Glomerular visceral epithelial cell (primary cell): Measurements from ENCODE around the gene ATP8A2.

Experiments used
- DNase-seq: peaks from one replicate; pipeline ENCODE4 v3.0.0-alpha.2; 2016; ENCODE audit errors: extremely low spot score

The ATP8A2 gene

DNA sequence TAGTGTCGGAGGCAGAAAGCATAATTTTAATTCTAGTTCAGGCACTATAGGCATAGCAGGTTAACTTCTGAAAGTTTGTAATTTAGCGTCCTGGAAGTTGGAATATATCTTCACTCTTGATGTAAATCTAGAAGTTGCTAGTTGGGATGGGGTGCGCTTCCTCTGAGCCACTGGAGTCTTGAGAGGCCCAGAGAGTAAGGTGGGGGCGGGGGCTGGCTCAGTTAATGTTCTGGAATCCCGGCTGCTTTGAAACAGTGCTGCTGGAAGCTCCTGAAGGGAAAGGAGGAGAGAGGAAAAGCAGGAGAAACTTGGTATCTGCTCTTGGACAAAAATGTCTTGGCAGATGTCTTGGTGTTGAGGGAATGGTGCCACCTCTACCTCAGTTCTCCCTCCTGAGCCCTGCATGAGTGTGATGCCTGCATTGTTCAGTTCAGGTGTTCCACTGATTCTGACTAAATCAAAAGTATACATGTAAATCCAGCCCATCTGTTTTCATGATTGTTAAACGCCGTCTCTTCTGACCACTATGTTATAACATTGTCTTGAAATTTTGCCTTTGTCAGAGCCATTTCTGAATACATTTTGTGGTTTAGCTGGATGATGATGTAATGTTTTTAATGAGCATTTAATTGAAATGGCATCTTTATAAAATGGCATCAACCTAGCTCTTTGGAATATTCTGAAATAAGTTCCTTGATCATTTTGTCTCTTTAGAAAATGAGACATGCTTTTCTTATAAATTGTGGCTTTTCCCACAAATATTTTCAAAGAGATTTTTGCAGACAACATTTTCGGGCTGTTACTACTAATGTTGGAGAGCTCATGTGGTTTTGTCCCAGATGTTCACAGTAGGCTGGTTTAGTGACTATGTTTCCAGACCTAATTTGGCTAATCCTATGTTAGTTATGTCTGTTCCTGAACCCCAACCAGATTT lies 477.3 kb downstream of the ATP8A2 start:
- no peak for DNase-seq

DNA sequence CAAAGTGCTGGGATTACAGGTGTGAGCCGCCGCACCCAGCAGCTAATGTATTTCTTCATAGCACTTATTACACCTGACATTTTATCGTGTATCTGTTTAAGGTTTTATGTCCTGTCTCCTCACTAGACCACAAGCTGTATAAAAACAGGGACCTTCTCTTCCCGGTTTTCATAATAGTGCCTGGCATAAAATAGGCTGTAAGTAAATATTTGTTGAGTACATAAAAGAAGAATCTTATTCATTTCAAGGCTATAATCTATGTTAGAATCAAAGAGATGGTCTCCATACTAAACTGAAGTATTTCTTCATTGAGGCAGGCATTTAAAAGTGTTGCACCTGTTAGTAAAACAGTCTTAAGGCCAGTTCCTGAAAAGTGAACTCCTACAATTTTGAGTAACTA lies 486.1 kb downstream of the ATP8A2 start:
- no peak for DNase-seq

DNA sequence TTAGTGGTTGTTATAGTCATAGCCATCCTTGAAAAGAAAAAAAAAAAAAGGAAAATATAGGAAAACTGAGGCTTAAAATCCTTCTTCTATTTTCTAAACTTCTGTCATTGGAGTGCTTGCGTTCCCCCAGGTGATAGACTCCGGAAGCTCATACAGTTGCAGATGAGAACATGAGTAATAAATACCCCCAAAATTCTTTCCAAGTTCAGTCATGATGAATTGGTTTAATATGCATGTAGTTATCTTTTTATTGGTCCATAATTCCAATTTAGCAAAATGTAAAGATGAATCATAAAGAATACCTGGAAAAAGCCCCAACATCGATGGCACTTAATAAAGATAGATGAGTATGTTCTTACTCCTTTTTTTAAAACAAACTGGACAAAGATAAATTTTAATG lies 487.8 kb downstream of the ATP8A2 start:
- DNase-seq, result no peak

DNA sequence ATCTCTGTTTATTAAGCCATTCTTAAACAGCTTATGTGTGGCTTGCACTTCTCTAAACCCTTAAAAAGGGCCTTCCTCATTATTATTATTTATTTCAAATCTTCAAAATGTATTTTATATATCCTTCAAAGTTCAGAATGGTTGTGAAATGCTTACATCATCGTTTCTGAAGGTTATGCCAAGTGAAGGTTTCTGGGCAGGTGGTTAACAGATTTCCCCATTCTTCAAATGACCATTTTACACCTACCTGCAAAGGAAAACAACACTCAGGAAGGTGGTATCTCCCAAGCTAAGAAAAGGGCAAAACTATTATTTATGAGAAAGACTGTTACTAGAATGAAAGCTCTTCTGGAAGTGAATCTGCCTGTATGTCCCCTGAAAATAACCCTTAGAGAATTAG lies 488.5 kb downstream of the ATP8A2 start:
- DNase-seq, result no peak

DNA sequence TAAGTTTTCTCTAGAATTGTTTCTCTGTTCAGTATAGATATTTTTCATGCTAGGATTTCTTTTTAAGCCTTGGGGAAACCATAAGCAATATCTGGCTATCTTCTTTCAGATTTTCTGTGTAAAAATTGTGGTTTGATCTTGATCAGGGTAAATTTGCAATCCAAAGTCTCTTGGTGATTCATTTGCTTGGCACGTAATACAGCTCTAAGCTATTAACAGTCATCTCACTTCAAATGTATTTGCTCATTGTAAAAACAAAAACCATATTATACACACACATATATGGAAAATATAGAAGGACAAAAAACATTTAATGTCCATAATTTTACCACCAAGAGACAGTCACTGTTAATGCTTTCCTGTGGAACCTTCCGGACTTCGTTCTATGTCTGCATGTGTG lies 489.1 kb downstream of the ATP8A2 start:
- DNase-seq, result peak; percentile 60

DNA sequence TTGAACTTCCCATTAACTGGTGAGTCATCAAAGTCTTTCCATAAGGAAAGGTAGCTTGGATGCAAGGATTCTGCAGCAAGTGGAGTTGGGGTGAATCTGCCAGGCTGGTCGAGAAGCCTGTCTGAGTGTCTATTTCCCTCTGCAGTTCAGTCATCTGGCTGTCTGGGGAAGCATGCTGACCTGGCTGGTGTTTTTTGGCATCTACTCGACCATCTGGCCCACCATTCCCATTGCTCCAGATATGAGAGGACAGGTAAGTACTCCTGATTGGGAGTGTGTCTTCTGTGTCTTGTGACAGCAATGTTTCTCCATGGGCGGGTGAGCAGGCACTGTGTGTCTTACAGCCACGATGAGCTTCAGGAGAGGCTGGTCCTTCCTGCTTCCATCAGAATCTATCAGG lies 490.4 kb downstream of the ATP8A2 start:
- DNase-seq, result no peak

DNA sequence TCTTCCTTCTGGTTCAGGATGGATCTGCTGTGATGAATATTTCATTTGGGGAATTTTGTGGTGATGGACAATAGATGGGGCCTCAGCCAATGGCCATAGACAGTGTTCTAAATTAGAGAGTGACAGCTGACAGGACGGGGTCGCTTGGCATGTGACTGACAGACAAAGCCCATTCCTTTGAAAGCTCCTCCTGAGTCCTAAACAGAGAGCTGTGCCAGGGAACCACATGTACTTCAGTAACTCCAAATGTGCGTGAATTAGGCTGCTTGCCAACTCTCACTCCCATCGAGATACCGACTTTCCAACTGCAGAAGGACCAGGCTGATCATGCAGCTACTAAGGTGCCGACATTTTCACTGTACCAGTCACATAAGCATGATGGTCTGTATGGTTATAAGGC lies 492.3 kb downstream of the ATP8A2 start:
- DNase-seq, result no peak

DNA sequence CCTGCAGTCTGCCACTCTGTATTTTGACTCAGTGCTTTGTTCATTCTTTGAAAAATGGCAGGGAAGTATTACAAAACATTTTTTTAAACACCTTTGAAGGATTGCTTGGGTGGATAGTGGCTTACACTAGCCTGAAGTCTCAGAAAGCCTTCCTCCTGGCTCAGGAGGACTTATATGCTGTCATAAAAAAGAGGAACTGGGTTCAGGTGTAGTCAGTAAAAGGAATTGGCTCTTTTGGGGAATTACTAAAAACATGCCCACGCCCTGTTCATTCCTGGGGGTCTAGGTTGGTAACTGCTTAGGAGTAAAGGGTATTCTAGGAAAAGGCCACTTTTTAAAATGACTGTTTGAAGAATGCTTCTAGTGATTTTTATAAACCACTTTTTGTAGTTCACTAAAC lies 493.2 kb downstream of the ATP8A2 start:
- DNase-seq, result no peak

DNA sequence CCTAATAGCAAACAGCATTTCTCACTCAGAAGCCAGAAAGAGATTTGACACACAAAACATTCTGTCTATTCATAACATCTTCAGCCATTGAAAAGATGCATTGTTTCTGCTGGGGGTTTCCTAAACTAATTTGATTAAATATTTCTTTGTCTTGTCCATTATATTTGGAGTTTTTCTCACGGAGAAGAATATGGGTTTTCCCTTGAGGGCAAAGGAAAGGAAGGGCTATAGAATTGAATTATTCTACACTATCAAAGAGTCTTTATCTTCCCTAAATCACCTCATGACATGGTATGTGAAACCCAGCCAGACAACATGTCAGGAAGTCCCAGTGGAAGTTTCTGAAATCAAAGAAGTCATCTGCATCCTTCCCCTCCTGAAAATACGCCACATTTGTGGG lies 493.6 kb downstream of the ATP8A2 start:
- DNase-seq, result no peak

DNA sequence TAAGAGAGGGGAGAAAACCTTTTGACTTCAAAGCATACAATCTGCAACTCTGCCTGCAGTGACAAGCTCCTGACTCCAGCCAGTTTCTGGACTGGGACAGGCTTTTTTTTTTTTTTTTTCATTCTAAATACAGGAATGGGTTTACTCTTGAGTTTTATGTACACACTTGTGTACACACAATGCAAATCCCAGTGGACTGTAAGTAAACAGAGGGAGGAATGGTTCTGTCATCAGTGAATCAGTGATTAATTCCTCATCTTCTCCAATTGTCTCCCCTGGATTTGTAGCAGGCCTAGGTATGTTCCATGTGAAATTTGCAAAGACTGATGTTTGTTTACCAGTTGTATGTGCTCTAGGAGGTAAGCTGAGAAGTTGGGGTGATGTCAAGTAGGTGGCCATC lies 495.3 kb downstream of the ATP8A2 start:
- DNase-seq, result no peak

DNA sequence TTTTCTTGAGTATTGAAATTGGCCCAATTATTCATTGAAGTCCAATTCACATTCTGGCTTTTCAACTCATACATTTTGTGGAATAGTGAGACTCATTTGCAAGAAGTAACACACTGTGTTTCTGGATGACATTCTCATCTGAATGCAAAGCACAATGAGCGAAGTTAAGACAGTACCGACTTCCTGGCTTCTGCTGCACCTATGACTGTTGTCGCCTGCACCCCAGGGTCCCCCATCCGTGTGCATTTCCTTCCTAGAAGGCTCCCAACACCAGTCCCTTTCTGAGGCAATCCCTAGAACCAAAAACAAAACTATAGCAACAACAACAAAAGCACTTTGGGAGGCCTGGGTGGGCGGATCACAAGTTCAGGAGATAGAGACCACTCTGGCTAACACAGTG lies 496.7 kb downstream of the ATP8A2 start:
- DNase-seq, result no peak

DNA sequence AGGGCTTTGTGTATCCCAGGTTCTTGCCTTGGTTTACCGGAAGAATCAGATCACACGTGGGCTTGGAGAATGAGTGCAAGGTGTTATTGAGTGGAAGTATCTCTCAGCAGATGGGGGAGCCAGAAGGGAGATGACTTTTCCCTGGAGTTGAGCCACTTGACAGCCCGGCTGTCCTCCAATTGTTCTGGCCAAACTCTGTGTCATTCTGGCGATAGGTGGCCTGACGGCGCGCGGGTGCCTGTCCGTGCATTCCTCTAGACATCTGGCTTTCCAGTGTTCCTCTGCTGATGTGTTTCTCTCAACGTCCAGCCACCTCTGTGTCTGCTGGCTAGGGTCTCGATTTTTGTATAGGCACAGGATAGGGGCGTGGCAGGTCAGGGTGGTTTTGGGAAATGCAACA lies 498.2 kb downstream of the ATP8A2 start:
- no peak for DNase-seq

DNA sequence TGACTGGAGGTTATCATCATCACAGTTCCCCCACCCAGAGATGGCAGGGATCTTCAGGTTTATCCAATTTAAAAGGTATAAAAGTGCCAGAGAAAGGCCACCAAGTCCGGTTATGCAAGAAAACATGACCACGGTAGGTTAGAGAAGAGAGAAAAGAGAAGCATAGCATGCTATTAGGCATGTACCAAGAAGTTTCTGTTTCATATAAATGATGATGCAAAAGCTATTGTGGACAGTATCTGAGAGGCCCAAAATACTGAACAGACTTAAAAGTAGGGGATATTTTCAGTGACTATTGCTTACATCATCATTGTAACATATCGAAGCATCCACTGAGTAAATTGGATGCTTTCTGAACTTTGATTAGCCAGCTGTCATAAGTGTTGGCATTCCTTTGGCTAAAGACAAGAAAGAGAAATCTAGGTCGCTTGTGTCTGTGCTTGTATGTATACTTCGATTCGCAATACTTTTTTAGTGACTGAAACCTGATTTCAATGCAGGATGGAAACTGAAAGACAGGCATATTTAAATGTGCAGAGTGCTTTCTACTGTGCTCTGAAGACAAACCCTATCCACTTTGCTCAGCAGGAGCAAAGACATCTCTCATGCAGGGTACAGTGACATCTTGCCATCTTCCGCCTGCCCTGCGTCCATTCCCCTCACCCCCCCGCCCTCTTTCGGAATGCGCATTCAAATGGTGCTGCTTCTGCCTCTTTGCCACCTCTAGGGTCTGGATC lies 499.8 kb downstream of the ATP8A2 start:
- DNase-seq, result no peak

DNA sequence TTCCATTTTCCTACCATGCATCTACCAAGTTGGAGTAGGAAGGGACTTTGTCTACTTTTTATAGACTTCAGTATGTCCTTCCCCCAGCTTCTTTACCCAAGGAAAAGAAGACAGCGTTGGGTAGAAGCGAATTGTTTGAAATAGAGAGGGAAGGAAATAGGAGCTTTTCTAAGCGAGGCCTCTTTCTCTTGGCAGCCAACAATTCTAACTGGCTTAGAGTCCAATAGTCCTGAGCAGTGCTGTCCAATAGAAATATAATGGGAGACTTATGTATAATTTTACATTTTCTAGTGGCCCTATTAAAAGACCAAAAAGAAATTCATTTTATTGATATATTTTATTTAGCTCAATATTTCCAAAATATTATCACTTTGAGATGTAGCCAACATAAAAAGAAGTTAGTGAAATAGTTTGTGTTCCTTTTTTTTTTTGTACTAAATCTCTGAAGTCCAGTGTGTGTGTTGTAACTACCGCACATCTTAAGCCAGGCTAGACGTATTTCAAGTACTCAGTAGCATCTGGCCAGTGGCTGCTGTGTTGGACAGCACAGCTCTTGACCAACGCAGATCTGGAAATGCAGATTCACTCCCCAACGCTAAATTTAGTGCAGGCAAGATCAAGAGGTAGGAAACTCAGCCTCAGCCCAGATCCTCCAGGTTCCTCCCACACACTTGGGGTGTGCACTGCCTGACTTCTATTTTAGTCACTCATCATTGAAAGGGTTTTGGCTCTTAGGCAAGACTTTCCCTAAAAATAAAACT lies 500.9 kb downstream of the ATP8A2 start:
- DNase-seq, result no peak

DNA sequence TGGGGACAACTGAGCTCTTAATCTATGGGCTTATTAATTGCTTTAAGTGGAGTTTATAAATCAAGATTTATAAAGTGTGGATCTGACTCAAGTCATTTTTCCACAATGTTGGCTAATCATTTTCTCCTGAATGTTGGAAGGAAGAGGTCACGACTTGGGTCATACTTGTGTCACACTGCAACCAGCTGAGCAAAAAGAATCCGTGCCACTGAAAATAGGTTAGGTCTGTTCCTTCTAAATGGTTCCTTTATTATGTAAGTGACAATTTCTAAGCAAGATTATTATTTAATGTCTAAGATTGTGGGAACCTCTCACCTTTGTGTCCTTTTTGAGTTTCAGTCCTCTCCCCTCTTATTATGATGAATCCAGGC lies 501.5 kb downstream of the ATP8A2 start:
- no peak for DNase-seq

DNA sequence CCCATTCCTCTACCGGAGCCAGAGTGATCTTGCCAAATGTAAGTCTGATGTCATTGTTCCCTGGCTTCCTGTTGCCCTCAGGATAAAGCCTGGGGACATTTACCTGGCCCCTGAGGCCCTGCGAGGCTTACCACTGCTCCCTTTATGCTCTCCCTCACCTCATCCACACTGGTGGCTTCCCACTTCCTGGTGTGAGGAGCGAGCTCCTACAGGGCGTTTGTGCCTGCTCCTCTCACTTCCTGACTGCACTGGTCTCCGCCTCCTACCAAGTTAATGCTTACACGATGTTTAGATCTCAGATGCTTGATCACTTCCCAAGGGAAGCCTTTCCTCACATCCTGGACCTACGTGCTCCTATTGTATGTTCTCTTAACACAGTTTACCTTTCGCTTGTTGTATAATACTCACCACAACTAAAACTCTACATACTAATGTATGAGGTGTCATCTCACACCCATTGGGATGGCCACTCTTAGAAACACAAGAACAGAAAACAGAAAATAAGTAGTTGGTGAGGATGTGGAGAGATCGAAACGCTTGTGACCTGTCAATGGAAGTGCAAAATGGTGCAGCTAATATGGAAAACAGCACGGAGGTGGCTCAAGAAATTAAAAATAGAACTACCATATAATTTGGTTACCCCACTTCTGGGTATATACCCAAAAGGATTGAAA lies 502.4 kb downstream of the ATP8A2 start:
- DNase-seq, result no peak

DNA sequence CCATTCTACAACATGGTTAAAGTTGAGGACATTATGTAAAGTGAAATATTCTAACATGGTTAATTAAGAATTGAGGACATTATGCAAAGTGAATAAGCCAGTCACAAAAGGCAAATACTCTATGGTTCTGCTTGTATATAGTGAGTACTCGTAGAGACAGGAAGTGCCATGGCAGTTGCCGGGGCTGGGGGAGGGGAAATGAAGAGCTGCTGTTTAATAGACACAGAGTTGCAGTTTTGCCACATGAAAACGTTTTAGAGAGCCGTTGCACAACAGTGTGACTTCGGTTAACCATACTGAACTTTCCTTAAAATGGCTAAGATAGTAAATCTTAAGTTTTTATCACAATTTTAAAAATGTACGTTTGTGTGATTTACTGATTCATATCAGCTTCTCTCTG lies 503.1 kb downstream of the ATP8A2 start:
- no peak for DNase-seq

DNA sequence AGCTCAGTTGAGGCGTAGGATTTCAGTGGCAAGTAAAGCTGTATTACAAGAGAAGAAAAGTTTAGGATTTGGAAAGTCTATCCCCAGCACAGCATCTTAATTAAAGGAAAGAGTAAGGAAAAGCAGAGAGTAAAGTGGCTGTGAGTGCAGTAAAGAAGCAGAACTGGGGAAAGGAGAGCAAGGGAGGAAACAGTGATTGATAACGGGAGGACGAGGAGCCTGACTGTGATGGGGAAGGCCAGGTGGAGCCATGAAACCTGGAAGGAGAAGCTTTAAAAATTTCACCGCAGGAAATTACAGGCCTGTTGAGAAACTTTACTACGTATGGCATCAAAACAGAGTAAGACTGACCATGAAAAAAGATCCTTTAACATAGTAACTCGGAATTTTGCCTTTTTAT lies 504.5 kb downstream of the ATP8A2 start:
- no peak for DNase-seq

DNA sequence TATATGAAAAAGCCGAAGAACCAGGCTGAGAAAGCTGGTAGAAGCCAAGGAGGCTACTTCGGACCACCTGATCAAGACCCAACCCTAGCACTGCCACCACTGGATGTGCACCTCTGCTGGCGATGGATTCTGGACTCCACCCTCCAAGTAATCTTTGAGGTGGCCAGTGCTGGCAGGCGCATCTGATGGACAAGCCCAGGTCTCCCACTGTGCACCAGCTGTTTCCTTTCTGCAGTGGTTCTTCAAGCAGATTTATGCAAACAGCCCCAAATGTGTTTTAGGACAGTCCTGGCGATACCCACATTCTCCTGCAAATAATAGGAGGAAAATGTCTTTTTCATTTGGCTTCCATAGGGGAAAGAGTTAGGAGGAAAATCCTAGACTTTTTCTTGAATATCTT lies 507.7 kb downstream of the ATP8A2 start:
- DNase-seq, result no peak

DNA sequence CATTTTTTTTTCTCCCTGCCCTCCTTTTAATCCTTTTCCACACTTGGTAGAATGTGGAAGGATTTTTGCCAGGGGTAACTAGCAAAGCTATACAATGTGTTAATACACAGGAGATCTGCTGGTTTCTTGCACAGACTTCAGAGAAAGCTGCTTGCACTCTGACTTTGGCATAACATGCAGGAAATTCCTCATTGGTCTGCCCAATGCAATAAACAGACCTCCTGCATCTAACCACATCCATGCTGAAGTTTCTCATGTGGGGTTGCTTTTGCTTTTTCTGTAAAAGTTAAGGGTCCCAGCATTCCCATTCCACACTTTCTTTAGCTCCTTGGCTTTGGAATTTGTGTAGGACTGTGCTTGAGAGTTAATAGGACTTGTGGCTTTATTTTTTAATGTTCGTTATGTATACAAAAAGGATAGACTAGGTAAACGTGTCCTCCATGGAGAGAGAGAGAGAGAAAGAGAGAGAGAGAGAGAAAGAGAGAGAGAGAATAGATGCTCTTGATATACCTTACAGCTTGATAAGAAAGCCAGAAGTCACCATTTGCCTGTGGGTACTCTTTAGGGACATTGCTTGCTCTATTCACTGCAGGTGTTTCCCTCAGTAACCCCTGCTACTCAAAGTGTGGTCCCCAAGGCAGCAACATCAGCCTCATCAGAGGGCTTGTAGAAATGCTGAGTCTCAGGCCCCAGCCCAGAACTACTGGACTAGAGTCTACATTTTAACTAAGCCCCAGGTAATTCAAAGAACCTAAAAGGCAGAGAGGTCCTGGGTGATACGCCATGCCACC lies 509.6 kb downstream of the ATP8A2 start:
- DNase-seq, result peak; percentile 34

DNA sequence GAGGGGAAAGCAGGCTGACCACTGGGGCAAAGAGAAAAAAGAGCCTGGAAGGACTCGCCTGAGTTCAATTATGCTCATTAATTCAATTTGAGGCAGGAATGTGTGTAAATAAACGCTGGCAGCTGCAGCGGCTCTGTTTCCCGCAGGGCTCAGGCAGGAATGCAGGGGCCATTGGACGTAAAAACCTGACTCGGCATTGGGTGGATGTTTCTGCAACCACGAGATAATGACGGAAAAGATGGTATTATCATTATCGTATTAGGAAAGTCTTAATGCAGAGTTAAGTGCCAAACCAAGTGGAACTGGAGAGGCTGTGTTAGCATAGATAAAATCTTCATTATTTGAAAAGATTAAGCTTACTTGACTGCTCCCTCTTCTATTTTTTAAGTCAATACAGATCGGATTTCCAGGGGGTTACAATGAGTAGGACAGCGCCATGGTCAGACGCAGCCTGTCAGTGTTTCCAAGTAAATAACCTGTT lies 510.2 kb downstream of the ATP8A2 start:
- DNase-seq, result no peak
